H9 (cell line): ENCODE measurements around the gene PRSS56. TPM values are rescaled to one million over a fixed set of nuclear protein-coding genes. Genes with fewer than 3 reads are reported as not detected.
A peak's percentile ranks its signal among the peaks of the same experiment; 100 is the strongest.

Experiments
- DNase-seq: peaks from one replicate; pipeline ENCODE4 v3.0.0-alpha.2; 2017
- H2AFZ ChIP-seq: one replicate; pipeline ENCODE4 v1.6.1; 2013; ENCODE audit warnings: mild to moderate bottlenecking, low read length, control low read depth, moderate library complexity
- H2AK5ac ChIP-seq: 2 replicates; pipeline ENCODE4 v1.6.1; 2013; ENCODE audit warnings: low read length, control low read depth, mixed read lengths; ENCODE audit not compliant: insufficient read length
- H2BK120ac ChIP-seq: one replicate; pipeline ENCODE4 v1.6.1; 2013; ENCODE audit warnings: low read depth, mild to moderate bottlenecking, low read length, control low read depth, inconsistent platforms; ENCODE audit not compliant: poor library complexity, severe bottlenecking
- H2BK12ac ChIP-seq: 2 replicates; pipeline ENCODE4 v1.6.1; 2013; ENCODE audit warnings: low read length, control low read depth, mixed read lengths, low read depth; ENCODE audit not compliant: insufficient read length
- H2BK15ac ChIP-seq: 2 replicates; pipeline ENCODE4 v1.6.1; 2013; ENCODE audit warnings: low read depth, low read length, control low read depth
- H2BK20ac ChIP-seq: one replicate; pipeline ENCODE4 v1.6.1; 2013; ENCODE audit warnings: low read depth, mild to moderate bottlenecking, low read length, control low read depth, inconsistent platforms; ENCODE audit not compliant: poor library complexity, severe bottlenecking
- H2BK5ac ChIP-seq: 2 replicates; pipeline ENCODE4 v1.6.1; 2013; ENCODE audit warnings: low read length, control low read depth, mixed read lengths; ENCODE audit not compliant: insufficient read length
- H3K14ac ChIP-seq: 2 replicates; pipeline ENCODE4 v1.6.1; 2013; ENCODE audit warnings: low read length, control low read depth; ENCODE audit not compliant: insufficient read depth
- H3K18ac ChIP-seq: 2 replicates; pipeline ENCODE4 v1.6.1; 2013; ENCODE audit warnings: low read depth, mild to moderate bottlenecking, mixed read lengths, low read length, control low read depth; ENCODE audit not compliant: insufficient read length
- H3K23ac ChIP-seq: 2 replicates; pipeline ENCODE4 v1.6.1; 2013; ENCODE audit warnings: low read length, control low read depth, mixed read lengths, low read depth; ENCODE audit not compliant: insufficient read length
- H3K23me2 ChIP-seq: 2 replicates; pipeline ENCODE4 v1.6.1; 2013; ENCODE audit warnings: low read depth, mild to moderate bottlenecking, mixed read lengths, low read length, control low read depth; ENCODE audit not compliant: insufficient read length, poor library complexity, severe bottlenecking
- H3K27ac ChIP-seq: 2 replicates; pipeline ENCODE4 v1.5.1; 2013; ENCODE audit warnings: low read length, control low read depth, mixed read lengths, low read depth; ENCODE audit not compliant: insufficient read length
- H3K27me3 ChIP-seq: 2 replicates; pipeline ENCODE4 v1.6.1; 2013; ENCODE audit warnings: low read length, control low read depth, inconsistent platforms; ENCODE audit not compliant: insufficient read depth
- H3K4ac ChIP-seq: 2 replicates; pipeline ENCODE4 v1.6.1; 2013; ENCODE audit warnings: low read depth, mild to moderate bottlenecking, control low read depth, inconsistent platforms, low read length, moderate library complexity
- H3K4me1 ChIP-seq: 2 replicates; pipeline ENCODE4 v1.6.1; 2013; ENCODE audit warnings: low read length, control low read depth, inconsistent platforms; ENCODE audit not compliant: insufficient read depth
- H3K4me2 ChIP-seq: 2 replicates; pipeline ENCODE4 v1.6.1; 2013; ENCODE audit warnings: low read length, control low read depth, mixed read lengths; ENCODE audit not compliant: insufficient read length, insufficient read depth
- H3K56ac ChIP-seq: 2 replicates; pipeline ENCODE4 v1.6.1; 2013; ENCODE audit warnings: low read depth, mild to moderate bottlenecking, mixed read lengths, low read length, control low read depth; ENCODE audit not compliant: insufficient read length
- H3K79me1 ChIP-seq: 2 replicates; pipeline ENCODE4 v1.6.1; 2013; ENCODE audit warnings: low read depth, mild to moderate bottlenecking, moderate library complexity, low read length, control low read depth, inconsistent platforms; ENCODE audit not compliant: insufficient read depth, poor library complexity, severe bottlenecking
- H3K79me2 ChIP-seq: 2 replicates; pipeline ENCODE4 v1.6.1; 2013; ENCODE audit warnings: low read length, control low read depth, inconsistent platforms; ENCODE audit not compliant: insufficient read depth
- H3K9ac ChIP-seq: 2 replicates; pipeline ENCODE4 v1.6.1; 2013; ENCODE audit warnings: low read length, control low read depth, mixed read lengths; ENCODE audit not compliant: insufficient read length; ENCODE audit errors: extremely low read depth
- H3K9me3 ChIP-seq: one replicate; pipeline ENCODE4 v1.6.1; 2013; ENCODE audit warnings: low read depth, low read length, inconsistent platforms; ENCODE audit not compliant: control insufficient read depth
- H3T11ph ChIP-seq: one replicate; pipeline ENCODE4 v1.6.1; 2013; ENCODE audit warnings: mild to moderate bottlenecking, low read length, control low read depth, inconsistent platforms
- H4K20me1 ChIP-seq: one replicate; pipeline ENCODE4 v1.6.1; 2013; ENCODE audit not compliant: control insufficient read depth, insufficient read length, insufficient read depth
- H4K5ac ChIP-seq: 2 replicates; pipeline ENCODE4 v1.6.1; 2013; ENCODE audit warnings: low read depth, mild to moderate bottlenecking, mixed read lengths, low read length, control low read depth; ENCODE audit not compliant: insufficient read length
- H4K8ac ChIP-seq: replicated peaks from 2 replicates; pipeline ENCODE4 v1.6.1; 2013; ENCODE audit warnings: low read length, control low read depth, mixed read lengths, low read depth; ENCODE audit not compliant: insufficient read length
- H4K91ac ChIP-seq: 2 replicates; pipeline ENCODE4 v1.6.1; 2013; ENCODE audit warnings: low read depth, mild to moderate bottlenecking, moderate library complexity, mixed read lengths, low read length, control low read depth; ENCODE audit not compliant: insufficient read length
- H3K27ac Mint-ChIP-seq, 3 experiments: 2 replicates in 2 of 3; 3 replicates in 1 of 3; pipeline ENCODE4 v1.8.0; 2020 to 2021; ENCODE audit warnings: mixed read lengths in 3 of 3, mild to moderate bottlenecking in 1 of 3, moderate library complexity in 1 of 3
- H3K27me3 Mint-ChIP-seq: 2 replicates; pipeline ENCODE4 v1.8.0; 2021; ENCODE audit warnings: low read depth, mild to moderate bottlenecking, moderate library complexity, mixed read lengths
- H3K36me3 Mint-ChIP-seq, 3 experiments: 2 replicates in 2 of 3; 3 replicates in 1 of 3; pipeline ENCODE4 v1.8.0; 2020 to 2021; ENCODE audit warnings: low read depth in 3 of 3, mixed read lengths in 3 of 3; ENCODE audit not compliant: insufficient read depth in 1 of 3
- H3K4me1 Mint-ChIP-seq, 2 experiments: 2 replicates each; pipeline ENCODE4 v1.8.0; 2020; ENCODE audit warnings: mixed read lengths in 2 of 2
- H3K4me3 Mint-ChIP-seq, 2 experiments: 2 replicates in 1 of 2; 3 replicates in 1 of 2; pipeline ENCODE4 v1.8.0; 2020 to 2021; ENCODE audit warnings: mild to moderate bottlenecking in 2 of 2, mixed read lengths in 2 of 2, moderate library complexity in 1 of 2
- H3K9me3 Mint-ChIP-seq, 2 experiments: 2 replicates in 1 of 2; 3 replicates in 1 of 2; pipeline ENCODE4 v1.8.0; 2020; ENCODE audit warnings: mild to moderate bottlenecking in 2 of 2, mixed read lengths in 2 of 2, moderate library complexity in 1 of 2
- CTCF ChIP-seq: fragments of 200-600 bp; sonication (generic); conservative IDR thresholded peaks from 3 replicates; pipeline ENCODE4 v1.8.0; 2021; ENCODE audit warnings: antibody characterized with exemption, mild to moderate bottlenecking
- WGBS: extraction: QIAGEN DNeasy Blood & Tissue Kit; methylation state at CpG from one replicate; pipeline ENCODE4 v1.1.7; 2013; ENCODE audit warnings: missing lambda C conversion rate, low lambda C conversion rate, mixed read lengths; ENCODE audit not compliant: insufficient read length; ENCODE audit errors: extremely low coverage; 5-methylcytosine and 5-hydroxymethylcytosine counted together
- total RNA-seq: library from RNA; stranded (reverse); gene quantifications from 2 replicates; pipeline ENCODE4 v1.2.1, GENCODE V29; 2021

Gene PRSS56
- total RNA-seq, 1 experiment from 2014 or later, result not detected

GRCh38 chr2:232485757-232486557 lies 34.2 kb upstream of the PRSS56 start:
- Histone ChIP-seq H3K27me3 (peaks cover 34% of the 10 kb centered on the region), H2BK120ac (no peak overlapping the region), H3K18ac (no peak overlapping the region), H2BK12ac (no peak overlapping the region), H3K9me3 (no peaks in the 10 kb centered on the region), H4K8ac (no peak overlapping the region), H3K23me2 (peaks cover 9% of the 10 kb centered on the region), H3K9ac (no peak overlapping the region), H3K4ac (no peak overlapping the region), H3K23ac (no peak overlapping the region), H3K14ac (peak overlapping the region; percentile 26; the same call in 1 of the 2 replicates), H2AFZ (no peak overlapping the region), H3K79me2 (no peaks in the 10 kb centered on the region), H3T11ph (no peak overlapping the region), H2BK20ac (no peak overlapping the region), H3K4me1 (peaks cover 2% of the 10 kb centered on the region; the same call in 1 of the 2 replicates), H3K4me2 (peak overlapping the region; percentile 48), H3K27ac (no peak overlapping the region), H2BK15ac (no peak overlapping the region), H3K79me1 (no peaks in the 10 kb centered on the region), H3K56ac (no peak overlapping the region), H4K5ac (no peak overlapping the region), H4K91ac (no peak overlapping the region), H2BK5ac (no peak overlapping the region), H2AK5ac (no peak overlapping the region), H4K20me1 (no peaks in the 10 kb centered on the region)
- WGBS, result no CpG with 5 or more reads among the region's 111 CpGs
- H3K36me3 Mint-ChIP-seq, result peaks cover 0 to 8% (median 0%) of the 10 kb centered on the region in 3 experiments; a peak in 3 of 7 replicates
- peaks cover 20 to 29% of the 10 kb centered on the region in 2 experiments for H3K4me1 Mint-ChIP-seq
- no peak overlapping the region for H3K27ac Mint-ChIP-seq
- H3K9me3 Mint-ChIP-seq, result no peaks in the 10 kb centered on the region
- H3K27me3 Mint-ChIP-seq, result peaks cover 80% of the 10 kb centered on the region
- TF ChIP-seq CTCF, result no peak
- H3K4me3 Mint-ChIP-seq, result peak overlapping the region; percentile 41 to 76; a peak in 4 of 5 replicates
- peak; percentile 55 for DNase-seq
